Left ventricle myocardium inferior (tissue), 1 donor: Measurements from ENCODE around the gene TAF1B. TPM values are rescaled to one million over a fixed set of nuclear protein-coding genes. Genes with fewer than 3 reads are reported as not detected.
A peak's percentile ranks its signal among the peaks of the same experiment; 100 is the strongest.

Experiments used
- DNase-seq: peaks from one replicate; pipeline ENCODE4 v3.0.0-alpha.2; 2020
- H3K27ac ChIP-seq: fragments of 200-600 bp; replicated peaks from 2 replicates; pipeline ENCODE4 v1.8.0; 2021
- H3K27me3 ChIP-seq: fragments of 200-600 bp; 2 replicates; pipeline ENCODE4 v1.8.0; 2021; ENCODE audit warnings: low read depth
- H3K36me3 ChIP-seq: fragments of 200-600 bp; 2 replicates; pipeline ENCODE4 v1.8.0; 2021
- H3K4me1 ChIP-seq: fragments of 200-600 bp; 2 replicates; pipeline ENCODE4 v1.8.0; 2021
- H3K4me3 ChIP-seq: fragments of 200-600 bp; 2 replicates; pipeline ENCODE4 v1.8.0; 2021; ENCODE audit warnings: mild to moderate bottlenecking, moderate library complexity
- H3K9me3 ChIP-seq: fragments of 200-600 bp; replicated peaks from 2 replicates; pipeline ENCODE4 v1.8.0; 2021
- intact Hi-C: fragments of 100-400 bp; cut with micrococcal nuclease; formaldehyde crosslinking; loops from one replicate; pipeline ENCODE4 v1.11.0; 2022
- long read RNA-seq: library from polyadenylated mRNA; unstranded; transcript quantifications from one replicate; pipeline ENCODE4 v2.0.0, GENCODE V29; 2021
- total RNA-seq: library from RNA; stranded (reverse); fragmentation: NEBNext Ultra II Directional; extraction: Animal tissue kit (Norgen Biotek cat#: 25700); gene quantifications from one replicate; pipeline ENCODE4 v1.2.1, GENCODE V29; 2021
- TF ChIP-seq, protein P1 (sequence below): fragments of 200-600 bp; IDR thresholded peaks from 2 replicates; pipeline ENCODE4 v1.8.0; 2021; ENCODE audit warnings: antibody characterized with exemption, mild to moderate bottlenecking, borderline replicate concordance
- donor health status: DM: no; HTN: yes; CAD: no; lungs with severe emphysema.

Gene TAF1B
- 4.2 TPM for total RNA-seq
- long read RNA-seq, partial matches to known transcripts, result 0 of 2 reads
- long read RNA-seq, other reads (novel, unspliced or antisense), result 2 of 2 reads

DNA sequence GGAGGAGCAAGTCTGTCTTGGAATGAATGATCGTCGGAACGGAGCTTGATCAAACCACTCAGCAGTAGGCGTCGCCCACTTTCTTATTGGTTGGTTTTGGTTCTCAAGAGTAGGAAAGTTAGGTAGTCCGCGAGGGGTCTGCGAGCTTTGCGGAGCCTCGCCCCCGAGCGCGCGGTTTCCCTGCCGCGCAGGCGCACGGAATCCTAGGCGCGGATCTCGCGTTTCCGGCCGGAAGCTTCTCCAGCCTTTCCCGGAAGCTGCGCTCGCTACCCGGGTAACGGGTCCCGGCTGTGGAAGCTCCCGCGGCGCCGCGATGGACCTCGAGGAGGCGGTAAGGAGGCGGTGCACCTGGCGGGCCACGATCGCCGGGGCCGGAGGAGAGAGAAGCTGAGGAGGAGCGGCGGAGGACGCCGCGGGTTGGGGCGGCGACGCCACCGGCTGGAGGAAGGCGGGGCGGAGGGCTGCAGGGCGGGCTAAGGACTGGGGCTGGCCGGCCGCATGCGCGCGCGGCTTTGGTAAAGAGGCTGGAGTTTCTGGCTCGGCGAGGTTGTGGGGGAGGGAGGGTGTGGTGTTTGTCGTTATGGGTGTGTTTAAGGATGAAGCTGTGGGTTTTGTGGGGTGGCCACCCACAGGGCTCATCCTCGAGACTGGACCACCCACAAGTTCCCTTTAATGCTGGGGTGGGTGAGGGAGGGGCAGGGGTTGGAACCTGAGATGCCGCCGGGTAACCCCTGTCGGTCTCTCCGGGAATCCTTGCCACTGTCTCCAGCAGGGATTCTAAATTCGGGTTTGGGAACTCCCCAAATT lies at the start of gene TAF1B:
TSS of gene TAF1B (plus strand) at position 246 of the 807 bp plus-strand sequence. CDS start at position 314, 68 bp downstream.
- H3K4me1 ChIP-seq, result peaks cover 11% of the 10 kb centered on the region
- H3K9me3 ChIP-seq, result no peaks in the 10 kb centered on the region
- peaks cover 14% of the 10 kb centered on the region for H3K36me3 ChIP-seq
- TF ChIP-seq, protein P1, sequence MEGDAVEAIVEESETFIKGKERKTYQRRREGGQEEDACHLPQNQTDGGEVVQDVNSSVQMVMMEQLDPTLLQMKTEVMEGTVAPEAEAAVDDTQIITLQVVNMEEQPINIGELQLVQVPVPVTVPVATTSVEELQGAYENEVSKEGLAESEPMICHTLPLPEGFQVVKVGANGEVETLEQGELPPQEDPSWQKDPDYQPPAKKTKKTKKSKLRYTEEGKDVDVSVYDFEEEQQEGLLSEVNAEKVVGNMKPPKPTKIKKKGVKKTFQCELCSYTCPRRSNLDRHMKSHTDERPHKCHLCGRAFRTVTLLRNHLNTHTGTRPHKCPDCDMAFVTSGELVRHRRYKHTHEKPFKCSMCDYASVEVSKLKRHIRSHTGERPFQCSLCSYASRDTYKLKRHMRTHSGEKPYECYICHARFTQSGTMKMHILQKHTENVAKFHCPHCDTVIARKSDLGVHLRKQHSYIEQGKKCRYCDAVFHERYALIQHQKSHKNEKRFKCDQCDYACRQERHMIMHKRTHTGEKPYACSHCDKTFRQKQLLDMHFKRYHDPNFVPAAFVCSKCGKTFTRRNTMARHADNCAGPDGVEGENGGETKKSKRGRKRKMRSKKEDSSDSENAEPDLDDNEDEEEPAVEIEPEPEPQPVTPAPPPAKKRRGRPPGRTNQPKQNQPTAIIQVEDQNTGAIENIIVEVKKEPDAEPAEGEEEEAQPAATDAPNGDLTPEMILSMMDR, result peak; percentile 48
- H3K4me3 ChIP-seq, result peak within 1 kb of the TSS; percentile 76
- intact Hi-C loops, result no loop called here
- no peaks in the 10 kb centered on the region for H3K27me3 ChIP-seq
- H3K27ac ChIP-seq, result peak within 1 kb of the TSS; percentile 86
- peak; percentile 83 for DNase-seq

GRCh38 chr2:9793918-9794717 lies 49.2 kb upstream of the TAF1B start:
- no peaks in the 10 kb centered on the region for H3K9me3 ChIP-seq
- H3K4me3 ChIP-seq, result no peak overlapping the region
- TF ChIP-seq, protein P1, result no peak
- no peaks in the 10 kb centered on the region for H3K36me3 ChIP-seq
- H3K27me3 ChIP-seq, result no peaks in the 10 kb centered on the region
- intact Hi-C loops, result no loop called here
- no peak for DNase-seq
- H3K4me1 ChIP-seq, result peaks cover 25% of the 10 kb centered on the region
- no peak overlapping the region for H3K27ac ChIP-seq

DNA sequence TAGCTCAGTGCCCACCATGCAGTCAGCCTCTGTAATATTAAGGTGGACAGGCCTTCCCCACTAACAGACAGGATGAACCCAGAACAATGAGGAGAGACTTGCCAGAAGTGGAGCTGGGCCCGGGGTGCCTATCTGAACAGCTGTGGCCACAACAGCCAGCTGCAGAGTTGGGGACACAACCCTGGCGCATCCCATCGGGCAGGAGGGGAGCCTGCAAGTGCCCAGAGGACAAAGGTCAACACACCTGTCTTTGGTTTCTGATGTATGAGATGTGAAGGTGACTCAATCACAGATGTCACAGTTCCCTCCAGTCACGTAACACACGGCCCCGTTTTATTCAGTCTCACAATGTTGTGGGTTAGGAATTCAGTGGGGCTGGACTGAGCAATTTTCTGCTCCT lies 48.2 kb upstream of the TAF1B start:
- peaks cover 35% of the 10 kb centered on the region for H3K4me1 ChIP-seq
- H3K27ac ChIP-seq, result no peak overlapping the region
- DNase-seq, result no peak

DNA sequence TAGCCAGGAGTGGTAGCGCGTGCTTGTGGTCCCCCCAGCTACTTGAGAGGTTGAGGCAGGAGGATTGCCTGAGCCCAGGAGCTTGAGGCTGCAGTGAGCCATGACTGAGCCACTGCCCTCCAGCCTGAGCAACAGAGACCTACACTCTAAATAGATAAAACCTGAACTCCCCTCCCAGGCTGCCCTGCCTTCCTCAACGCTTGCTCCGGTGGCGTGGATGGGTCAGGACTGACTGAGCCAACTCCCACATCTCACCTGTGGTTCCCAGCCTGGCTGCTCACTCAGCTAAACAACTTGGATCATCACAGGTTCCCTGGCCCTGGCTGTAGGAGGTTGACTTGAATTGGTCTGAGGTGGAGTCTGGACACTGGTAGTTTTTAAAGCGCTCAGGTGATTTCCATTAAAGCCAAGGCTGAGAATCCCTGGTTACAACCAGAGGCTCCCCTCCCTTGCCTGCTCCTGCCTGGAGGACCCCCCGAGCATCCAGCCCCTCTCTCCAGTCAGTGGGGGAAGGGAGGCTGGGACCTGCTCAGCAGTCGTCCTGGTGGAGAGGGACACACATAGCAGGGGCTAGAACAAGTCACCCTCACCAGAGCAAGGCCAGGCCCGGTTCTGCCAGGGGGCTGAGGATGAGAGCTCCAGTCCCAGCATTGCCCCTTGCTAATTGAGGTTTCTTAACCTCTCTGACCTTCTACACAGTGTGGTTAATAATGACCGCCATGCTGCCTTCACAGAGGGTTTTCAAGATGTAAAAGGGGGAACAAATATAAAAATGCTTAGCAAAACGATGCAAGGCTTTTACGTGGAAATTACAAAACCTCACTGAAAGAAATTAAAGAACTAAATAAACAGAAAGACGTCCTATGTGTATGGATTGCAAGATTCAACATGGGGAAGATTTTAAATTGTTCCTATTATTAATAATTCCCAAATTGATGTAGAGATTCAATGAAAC lies 46.9 kb upstream of the TAF1B start:
- DNase-seq, result no peak
- Histone ChIP-seq H3K27ac (no peak overlapping the region), H3K4me1 (peaks cover 48% of the 10 kb centered on the region), H3K9me3 (no peaks in the 10 kb centered on the region), H3K27me3 (no peaks in the 10 kb centered on the region), H3K4me3 (no peak overlapping the region), H3K36me3 (no peaks in the 10 kb centered on the region)
- TF ChIP-seq, protein P1, result no peak
- intact Hi-C loops, result no loop called here

More for the DNA sequence above, 48.2 kb upstream of the TAF1B start:
- Histone ChIP-seq H3K4me3 (no peak overlapping the region), H3K27me3 (no peaks in the 10 kb centered on the region), H3K9me3 (no peaks in the 10 kb centered on the region), H3K36me3 (no peaks in the 10 kb centered on the region)
- intact Hi-C loops, result no loop called here
- TF ChIP-seq, protein P1, result no peak

GRCh38 chr2:9797086-9797485 lies 46.2 kb upstream of the TAF1B start:
- H3K4me3 ChIP-seq, result no peak overlapping the region
- no peak overlapping the region for H3K27ac ChIP-seq
- H3K9me3 ChIP-seq, result no peaks in the 10 kb centered on the region
- TF ChIP-seq, protein P1, result no peak
- peaks cover 47% of the 10 kb centered on the region for H3K4me1 ChIP-seq
- no peaks in the 10 kb centered on the region for H3K36me3 ChIP-seq
- intact Hi-C loops, result no loop called here
- no peak for DNase-seq
- no peaks in the 10 kb centered on the region for H3K27me3 ChIP-seq
